ENCODE results near the gene SOST.

GRCh38 chr17:43767053-43767712, 8.6 kb upstream of the SOST start:
- TF ChIP-seq CTCF (IDR thresholded peaks at IDR 0.05; ENCODE audit: low read depth, low read length) (no peak), POLR2A (IDR thresholded peaks at IDR 0.05; ENCODE audit: extremely low read depth, insufficient read length) (no peak), MYC (IDR thresholded peaks at IDR 0.05; ENCODE audit: low read depth, low read length) (no peak), MAX (IDR thresholded peaks at IDR 0.05; ENCODE audit: low read depth, low read length) (no peak)

Measured in NB4 (cell line).